Non-pigmented ciliary epithelial cell (primary cell): ENCODE data around the gene BANP.
A peak's percentile ranks its signal among the peaks of the same experiment; 100 is the strongest.

Experiments
- DNase-seq: peaks from one replicate; pipeline ENCODE4 v3.0.0-alpha.2; 2010; ENCODE audit warnings: low read depth

Gene BANP

DNA sequence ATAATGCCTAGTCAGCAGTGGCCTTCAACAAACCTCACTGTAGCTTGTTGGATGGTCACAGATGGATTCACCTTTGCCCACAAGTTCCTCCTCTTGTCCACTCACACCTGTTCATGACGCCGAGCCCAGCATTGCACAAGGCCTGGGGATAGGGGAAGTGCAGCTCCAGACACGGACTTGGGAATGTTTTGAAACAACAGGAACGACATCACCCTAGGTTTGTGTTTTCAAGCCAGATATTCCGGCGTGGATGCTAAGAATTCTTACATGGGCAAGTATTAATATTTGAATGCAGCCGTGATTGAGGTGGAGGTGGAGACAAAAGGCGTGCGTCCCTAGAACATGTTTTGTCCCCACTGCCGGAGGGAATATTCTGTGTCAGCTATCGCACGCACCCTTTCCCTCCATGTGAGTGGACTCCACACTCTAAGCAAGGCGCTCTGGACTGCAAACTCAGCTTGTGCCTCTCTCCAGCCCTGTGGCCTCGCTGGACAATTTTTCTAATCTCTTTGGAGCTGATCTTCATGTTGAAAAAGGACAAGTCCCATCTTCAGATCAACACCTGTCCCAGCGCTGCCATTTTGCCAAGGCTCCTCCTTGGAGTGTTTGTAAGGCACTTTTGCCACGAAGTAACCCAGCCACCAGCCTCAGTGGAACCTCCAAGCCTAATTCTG lies 2.0 kb upstream of the BANP start:
- no peak for DNase-seq

DNA sequence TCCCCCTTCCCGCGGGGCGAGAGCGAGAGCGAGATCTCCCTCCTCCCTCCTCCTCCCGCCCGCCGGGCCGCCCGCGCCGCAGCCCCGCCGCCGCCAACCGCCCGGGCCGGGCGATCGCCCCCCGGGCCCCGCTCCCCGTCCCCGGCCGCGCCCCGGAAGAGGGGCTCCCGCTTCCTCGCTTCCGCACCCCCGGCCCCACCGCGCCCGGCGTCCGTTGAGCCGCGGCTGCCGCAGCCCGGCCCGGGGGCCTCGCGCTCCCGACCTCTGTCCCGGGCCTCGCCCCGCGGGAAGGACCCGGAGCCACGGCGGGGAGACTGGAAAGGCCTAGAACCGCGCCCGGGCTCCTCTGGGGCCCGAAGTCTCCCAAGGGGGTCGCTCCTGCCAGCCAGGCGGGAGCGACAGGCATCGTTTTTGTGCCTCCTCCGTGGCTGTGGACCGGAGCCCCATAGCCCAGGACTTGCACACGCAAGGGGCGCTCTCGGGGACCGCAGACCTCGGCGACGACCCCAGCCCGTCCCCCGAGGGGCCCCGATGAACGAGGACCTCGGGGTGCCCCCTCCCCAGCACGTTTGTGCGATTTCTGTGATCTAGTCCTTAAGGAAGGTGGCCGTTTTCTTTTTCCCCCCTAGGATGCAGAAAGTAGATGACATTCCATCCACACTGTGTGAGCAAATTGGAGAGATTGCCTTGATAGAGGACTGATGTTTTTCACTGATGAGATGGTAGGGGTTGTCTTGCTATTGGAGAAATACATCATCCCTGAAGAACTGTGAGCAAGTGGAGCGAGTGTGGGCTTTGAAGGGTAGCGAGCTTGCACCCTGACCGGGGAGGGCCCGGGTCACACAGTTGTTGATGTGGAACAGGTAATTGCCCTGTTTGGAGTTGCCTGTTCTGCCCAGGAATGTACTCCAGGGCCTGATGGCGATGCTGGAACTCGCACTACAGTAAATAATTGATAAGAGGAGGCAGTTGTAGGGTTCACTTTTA lies 611 bp downstream of the BANP start:
- DNase-seq: no peak

DNA sequence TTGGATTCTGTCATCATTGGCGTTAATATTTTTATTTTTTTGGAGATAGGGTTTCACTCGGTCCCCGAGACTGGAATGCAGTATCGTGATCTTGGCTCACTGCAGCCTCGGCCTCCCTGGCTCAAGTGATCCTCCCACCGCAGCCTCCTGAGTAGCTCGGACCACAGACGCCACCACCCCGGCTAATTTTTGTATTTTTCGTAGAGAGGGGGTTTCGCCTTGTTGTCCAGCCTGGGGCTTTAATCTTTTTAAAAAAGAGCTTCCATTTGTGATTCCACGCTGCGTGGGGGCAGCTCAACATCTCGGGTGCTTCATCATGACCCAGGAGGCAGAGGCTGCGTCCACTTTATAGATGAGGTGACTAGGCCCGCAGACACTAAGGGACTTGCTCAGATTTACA lies 1.5 kb downstream of the BANP start:
- DNase-seq: no peak

DNA sequence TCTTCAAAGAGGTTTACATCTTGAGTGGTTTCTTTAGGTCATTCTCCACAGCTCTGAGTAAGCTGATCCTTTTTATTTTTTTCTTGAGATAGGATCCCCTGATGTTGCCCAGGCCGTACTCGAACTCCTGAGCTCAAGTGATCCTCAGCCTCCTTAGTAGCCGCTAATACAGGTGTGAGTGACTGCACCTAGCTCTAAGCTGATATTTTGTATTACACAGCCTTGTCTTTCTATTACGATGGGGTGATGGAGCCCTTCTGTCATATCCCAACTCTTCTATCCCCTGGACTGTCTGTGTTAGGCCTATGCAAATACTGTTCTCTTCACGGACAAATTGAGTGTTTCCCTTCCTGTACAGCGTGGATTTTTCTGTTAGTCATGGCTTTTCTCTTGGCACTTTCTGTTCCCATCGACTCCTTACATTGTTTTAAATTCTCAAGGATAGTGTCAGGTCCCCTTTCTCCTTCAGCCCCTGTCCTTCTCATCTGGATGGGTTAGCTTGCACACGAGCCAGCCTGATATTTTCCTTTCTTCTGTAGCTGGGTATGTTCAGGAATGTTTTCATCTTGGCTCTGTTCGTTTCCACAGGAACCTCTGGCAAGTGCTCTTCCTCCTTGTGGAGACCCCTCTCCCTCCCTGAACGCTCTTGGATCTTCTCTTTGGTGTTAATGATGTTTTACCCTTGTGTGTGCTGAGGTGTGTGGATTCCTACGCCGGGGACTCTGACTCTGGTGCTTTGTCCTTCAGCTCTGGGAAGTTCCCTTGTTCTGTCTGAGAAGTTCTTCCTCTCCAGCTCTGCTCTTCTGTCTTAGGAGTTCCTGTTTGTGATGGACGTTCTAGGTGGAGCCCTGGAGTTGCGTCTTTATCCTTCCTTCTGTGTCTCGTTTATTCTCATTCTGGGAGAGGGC lies 2.3 kb downstream of the BANP start:
- DNase-seq: no peak

DNA sequence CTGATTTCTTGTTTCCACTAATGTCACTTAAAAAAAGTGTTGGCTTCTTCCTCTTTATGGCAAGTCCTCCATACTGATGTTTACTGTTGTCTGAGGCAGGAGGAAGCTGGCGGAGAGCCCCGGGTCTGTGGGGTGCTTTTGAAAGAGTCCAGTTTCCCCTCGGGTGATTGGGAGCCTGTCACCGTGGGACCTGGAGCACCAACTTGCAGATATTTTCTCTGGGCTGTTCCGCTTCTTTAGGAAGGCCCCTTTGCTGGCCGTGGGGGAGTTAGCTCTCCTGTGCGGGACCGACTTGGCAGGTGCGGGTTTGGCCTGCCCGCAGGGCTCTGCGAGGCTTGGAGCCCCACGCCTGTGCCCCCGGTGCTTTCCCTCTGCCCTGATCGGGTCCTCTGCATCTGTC lies 3.1 kb downstream of the BANP start:
- no peak for DNase-seq

DNA sequence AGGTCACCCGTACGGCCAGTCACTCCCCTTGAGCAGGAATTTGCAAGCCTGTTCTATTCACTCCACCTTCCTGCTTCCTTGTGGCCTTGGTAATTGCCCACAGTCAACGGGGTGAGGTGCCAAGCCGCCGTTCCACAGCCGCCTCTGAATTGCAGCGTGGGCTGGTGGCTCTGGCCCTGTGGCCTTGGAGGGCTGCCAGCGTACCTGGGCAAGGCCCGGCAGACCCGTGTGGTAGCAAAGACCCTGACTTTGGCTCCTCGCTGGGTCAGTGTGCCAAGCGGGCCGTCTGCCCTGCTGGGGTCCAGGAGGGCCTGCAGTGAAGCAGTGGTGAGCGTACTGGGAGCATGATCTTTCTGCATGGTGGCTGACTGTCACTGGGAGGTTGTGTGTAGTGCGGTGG lies 3.6 kb downstream of the BANP start:
- DNase-seq: no peak

DNA sequence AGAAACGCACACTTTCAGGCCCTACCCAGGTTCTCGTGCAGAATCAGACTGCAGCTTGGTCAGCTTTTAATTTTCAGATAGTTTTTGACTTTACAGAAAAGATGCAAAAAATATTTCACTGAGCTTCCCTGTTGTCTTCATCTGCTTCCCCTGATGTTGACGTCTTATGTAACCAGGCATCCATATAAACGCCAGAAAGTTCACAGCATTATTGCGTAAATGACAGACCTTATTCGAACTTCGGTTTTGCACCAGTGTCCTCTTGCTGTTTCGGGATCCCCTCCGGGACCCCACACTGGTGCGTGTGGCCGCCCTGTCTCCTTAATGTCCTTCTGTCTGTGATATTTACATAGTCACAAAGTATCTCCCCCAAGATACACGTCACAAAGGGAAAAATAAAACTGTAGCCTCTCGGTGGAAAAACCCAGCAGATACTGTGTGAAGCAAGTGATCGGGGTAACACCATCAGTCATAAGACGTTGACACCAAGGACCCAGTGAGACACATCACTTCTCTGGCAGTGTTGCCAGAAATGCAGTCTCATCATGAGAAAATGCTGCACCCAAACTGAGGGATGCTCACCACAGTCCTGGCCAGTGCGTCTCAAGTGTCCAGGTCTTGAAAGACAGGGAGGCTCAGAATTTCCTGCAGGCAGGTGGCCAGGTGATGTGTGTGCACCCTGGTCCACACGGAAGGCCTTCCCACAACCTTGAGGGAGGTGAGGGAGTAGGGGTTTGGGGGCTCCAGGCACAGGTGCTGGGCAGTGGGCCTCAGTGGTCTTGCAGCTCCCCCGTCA lies 4.3 kb downstream of the BANP start:
- no peak for DNase-seq

DNA sequence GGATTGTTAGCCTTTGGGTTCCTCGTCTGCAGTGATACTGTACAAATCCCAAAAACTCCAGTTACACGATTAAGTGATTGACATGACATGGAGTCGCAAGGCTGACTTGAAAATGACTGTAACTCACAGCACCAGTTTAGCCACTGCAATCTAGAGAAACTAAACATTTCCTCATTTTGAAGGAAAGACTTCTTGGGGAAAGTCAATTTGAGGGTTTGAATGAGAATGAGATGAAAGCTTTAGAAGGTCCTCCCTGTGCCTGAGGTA lies 4.8 kb downstream of the BANP start:
- DNase-seq: no peak

DNA sequence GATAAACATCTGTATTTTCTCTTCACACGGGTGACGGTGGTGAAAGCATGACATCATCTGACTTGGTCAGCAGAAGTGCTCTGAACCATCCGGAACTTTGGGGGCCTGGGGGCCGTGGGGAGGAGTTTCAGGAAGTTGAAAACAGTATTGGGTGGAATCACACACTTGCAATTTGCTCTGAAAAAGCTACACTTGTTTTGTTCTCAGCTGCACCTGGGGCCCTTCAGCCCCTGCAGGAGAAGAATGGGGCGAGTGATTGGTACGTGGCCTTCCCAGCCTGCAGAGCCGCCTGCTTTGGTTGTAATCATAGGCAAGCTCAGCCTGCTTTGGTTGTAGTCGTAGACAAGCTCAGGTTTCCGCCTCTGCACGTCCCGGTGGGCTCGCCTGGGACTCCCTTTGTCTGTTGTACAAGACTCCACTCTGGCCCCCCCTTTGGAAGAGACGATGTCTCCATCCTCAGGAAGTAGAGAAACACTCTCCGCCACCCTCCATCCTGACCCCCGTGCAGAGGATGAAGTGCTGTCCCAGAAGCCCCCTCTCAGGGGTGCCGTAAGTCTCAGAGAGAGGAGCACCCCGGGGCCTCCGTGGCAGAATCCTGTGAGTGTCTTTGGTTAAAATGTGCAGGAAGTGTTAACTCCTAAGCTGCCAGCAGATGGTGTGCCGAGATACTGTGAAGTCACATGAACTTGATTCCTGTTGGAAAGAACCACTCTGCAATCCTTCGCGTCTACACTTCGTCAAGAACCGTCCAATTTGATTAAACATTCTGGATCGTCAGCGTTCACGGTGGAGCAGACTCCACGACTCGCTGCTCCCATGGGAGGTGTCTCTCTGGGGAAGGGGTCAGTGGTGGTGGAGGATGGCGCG lies 5.4 kb downstream of the BANP start:
- peak; percentile 50 for DNase-seq

DNA sequence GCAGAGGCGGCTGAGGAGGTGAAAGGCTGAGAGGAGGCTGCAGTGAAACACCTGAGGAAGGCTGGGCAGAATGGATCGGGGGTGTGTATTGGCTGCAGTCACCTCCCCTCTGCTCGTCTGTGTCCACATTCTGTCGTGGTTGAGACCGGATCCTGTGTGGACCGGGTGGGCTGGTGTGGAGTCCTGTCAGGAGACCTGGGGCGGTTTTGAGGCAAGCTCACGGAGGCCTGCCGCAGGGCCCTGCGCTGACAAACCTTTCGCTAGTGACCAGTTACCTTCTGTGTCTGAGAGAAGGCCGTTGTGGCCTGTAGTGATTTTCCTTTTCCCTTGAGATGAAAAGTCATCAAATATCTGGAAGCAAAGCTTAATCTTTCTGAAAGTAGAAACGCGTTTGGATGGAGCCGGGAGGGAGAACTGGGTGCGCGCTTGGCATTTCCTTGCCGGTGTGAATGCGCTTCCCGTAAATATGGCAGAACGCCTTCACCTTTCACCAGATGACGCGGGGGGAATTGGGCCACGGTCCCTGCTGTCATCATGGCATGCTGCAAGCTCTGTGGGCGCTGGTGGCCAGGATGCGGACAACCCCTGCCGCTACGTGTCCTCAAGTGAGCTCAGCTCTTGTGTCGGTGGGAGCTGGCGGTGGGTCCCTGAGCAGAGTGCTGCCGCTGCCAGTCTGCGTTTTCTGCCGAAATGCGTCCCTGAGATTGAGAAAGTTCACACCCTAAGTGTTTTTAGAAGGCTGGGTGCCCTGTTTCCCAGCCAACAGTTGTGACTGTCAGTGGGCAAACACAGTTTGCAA lies 6.3 kb downstream of the BANP start:
- DNase-seq: no peak

DNA sequence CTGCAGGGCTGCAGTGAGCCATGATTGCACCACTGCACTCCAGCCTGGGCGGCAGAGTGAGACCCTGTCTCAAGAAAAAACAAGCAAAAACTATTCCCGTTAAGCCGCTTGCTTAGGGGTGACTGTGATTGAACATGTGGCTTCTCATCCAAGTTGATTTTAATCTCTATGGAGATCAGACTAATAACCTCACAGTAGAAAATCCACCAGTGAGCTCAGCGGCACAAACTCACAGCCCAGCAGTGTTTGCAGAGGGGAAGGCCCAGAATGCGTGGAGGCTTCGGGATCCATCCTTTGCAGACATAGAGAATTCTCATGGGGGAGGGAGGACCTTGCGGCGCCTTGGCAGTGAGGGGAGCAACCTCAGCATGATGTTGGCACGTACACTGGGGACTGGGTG lies 7.4 kb downstream of the BANP start:
- no peak for DNase-seq

DNA sequence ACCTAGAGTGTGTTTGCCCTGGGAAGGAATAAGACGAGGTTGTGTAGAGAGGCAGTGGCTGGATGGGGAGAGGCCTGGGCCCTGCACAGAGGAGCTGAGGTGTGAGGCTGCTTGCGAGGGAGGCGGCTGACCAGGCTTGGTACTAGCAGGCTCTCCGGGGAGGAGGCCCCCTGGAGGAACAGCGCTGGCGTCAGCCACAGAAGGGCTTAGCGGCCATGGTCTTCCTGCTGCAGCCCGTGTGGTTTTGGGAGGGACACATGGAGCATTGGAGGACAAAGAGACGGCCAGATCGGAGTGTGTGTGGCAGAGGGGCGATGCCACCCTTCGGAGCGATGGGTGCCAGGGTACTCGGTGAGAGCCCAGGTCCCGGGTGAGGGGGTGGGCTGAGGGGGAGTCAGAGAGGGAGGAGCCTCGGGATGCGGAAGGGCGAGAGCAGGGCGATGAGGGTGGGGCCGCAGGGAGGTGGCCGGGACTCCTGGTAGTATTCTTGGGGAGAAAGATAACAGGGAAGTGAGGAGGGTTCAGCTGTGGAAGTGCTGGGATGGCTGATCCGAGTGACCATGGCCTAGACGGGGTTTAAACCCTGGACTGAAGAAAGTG lies 8.3 kb downstream of the BANP start:
- no peak for DNase-seq

DNA sequence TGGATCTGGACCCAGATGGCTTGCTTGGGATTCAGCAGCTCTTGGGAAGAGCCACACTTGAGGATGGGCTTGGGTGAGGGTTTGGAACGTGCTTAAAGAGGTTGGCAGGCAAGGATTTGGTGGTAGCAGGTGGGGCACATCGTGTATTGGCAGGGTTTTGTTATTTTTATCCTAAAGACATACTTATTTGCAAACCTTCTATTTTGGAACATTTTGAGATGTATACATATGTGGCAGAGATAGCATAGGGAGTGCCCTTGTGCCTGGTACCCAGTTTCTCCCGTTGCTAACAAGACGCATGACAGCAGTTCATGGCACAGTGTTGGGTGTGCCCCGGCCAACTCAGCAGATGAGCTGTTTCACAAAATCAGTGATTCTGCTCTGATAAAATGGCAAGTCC lies 9.1 kb downstream of the BANP start:
- DNase-seq: no peak

DNA sequence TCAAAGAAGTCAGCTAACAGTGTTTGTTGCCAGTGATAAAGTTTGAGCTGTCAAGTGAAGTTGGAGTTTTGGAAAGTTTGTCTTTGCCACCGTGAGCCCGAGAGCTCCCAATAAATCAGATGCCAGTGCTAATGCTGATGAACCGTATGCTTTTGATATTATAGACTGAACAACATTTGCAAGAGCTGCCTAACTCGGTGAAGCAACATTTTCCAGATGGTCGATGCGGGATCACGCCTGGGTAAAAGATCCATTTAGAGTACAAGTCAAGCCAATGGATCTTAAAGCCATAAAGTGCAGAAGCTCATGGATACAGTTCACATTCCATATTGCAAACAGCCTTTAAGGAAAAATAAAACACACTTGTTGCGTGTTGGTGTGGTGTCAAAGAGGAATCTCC lies 9.6 kb downstream of the BANP start:
- DNase-seq: no peak

DNA sequence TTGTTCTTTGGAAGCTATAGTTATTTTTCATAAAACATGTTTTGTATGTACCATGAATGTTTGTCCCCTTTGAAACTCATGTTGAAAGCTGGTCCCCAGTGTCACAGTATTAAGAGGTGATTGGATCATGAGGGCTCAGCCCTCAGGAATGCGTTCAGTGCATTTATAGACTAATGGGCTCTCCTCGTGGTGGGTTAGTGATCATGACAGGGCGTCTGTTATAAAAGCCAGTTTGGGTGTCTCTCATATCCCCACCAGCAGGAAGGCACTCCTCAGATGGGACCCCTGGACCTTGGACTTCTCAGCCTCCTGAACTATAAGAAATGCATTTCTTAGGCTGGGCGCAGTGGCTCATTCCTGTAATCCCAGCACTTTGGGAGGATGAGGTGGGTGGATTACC lies 10.4 kb downstream of the BANP start:
- DNase-seq: no peak

DNA sequence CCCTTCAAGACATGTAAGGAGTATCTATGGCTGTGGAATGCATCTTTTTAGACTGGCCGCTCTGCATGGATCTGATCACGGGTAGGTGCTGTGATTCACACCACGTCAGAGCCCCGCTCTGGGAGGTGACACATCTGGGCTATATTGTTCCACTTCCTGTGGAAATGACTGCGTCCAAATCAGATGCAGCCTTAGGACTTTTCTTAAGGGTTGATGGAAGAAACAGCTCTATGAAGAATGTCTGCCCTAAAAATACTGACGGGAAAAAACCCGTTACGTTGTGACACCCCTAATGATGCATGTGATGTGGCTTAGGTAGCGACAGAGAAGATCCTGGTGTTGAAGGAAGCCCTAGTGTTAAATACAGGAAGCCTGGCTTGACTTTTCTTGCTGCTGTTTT lies 12.2 kb downstream of the BANP start:
- peak; percentile 65 for DNase-seq

DNA sequence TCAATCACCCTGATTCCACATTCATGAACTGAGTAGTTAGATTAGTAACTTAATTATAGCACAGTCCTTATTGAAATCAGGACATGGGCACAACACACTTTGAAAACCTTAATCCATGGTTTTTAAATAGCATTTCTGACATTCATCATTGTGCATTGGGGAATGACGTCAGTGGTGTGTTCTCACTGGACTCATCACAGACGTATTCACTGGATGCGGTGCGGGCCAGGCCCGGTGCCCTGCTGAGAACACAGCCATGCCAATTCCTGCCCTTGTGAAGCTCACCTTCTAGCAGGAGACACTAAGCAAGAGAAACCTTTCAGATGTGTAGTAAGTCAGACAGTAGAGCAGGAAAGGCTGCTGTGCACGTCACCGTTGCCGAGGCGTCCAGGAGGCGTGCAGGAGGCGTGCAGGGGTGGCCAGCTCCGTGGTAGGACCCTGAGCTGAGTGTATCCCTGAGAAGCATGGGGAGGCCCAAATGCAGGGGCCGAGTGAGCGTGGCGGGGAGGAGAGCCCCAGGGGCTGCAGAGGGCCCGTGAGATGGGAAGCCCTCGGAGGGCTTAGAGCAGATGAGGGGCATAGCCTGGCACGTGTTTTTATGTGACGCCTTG lies 12.9 kb downstream of the BANP start:
- DNase-seq: no peak

DNA sequence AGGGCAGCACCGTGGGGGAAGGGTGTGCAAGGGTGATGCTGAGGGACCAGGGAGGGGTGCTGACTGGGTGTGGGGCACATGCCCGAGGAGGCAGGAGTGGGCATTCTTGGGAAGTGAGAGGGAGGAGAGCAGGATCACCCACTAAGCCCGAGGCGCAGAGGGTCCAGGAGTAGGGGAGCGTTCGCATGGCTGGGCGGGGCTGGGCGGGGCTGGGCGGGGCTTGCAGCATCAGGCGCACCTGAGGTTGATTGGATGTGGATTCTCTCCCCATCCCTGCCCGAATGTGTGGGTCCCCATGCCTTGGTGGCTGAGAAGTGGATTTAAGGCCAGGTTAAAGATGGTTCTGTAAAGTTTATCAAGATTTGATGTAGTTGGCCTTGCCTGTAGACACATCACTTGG lies 14.2 kb downstream of the BANP start:
- no peak for DNase-seq

DNA sequence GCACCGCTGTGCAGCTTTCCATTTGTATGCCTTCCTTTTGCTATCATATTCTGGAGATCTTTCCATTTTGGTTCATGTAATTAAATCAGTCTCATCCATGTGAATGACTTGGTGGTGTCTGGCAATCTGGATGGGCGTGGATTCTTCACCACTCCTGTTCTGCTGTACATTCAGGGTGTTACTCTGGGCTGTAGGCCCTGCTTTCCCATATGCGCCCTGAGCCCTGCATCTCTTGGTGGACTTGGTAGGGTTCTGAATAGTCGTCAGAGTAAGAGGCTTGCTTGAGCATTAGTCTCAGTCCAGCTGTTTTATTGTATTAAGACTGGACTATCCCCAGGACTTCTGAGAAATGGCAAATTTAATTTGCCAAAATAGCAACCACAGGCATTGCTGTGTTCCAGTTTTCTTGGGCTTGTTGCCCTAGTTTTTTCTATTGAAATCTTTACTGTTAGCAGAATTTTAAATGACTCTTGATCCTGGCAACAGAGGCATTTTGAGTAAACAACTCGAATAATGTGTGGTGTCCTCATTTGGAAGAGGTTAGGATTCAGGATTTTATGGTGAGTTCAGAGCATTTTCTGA lies 14.9 kb downstream of the BANP start:
- no peak for DNase-seq
